Endothelial cell of umbilical vein (primary cell): ENCODE measurements around the gene CEP78. TPM values are rescaled to one million over a fixed set of nuclear protein-coding genes. Genes with fewer than 3 reads are reported as not detected.
"Not testable (repeated sequence)": the region's sequence is repeated elsewhere in the genome, so short reads cannot be mapped to it uniquely, and the experiment has no call there.

ENCODE experiments used
- BruUV-seq: library from RNA; stranded (reverse); fragments of 400-500 nt; replicated peaks from 2 replicates; lab custom pipeline; 2021; lab: Mats Ljungman, UMichigan
- CTCF ChIA-PET: fragments of 300-600, 350-600 bp; sonication (Branson Sonifier 250); formaldehyde crosslinking; loops from one replicate; lab custom pipeline; 2021; ENCODE audit warnings: antibody characterized with exemption, inconsistent platforms; lab: Charles Lee
- POLR2A ChIA-PET: fragments of 300-600, 350-600 bp; sonication (Branson Sonifier 250); formaldehyde crosslinking; loops from one replicate; lab custom pipeline; 2021; ENCODE audit warnings: antibody characterized with exemption, inconsistent platforms; lab: Charles Lee
- DNase-seq: peaks from one replicate; pipeline ENCODE4 v3.0.0-alpha.2; 2011; ENCODE audit warnings: low read depth, low spot score
- FAIRE-seq: peaks from 2 replicates; lab custom pipeline; 2011; peaks lifted over from hg19 to GRCh38; lab: Jason Lieb, UNC
- H2AFZ ChIP-seq: 2 replicates; pipeline ENCODE4 v1.6.0; 2012; ENCODE audit warnings: low read depth, low read length, control low read depth, inconsistent platforms
- H3K27ac ChIP-seq: 2 replicates; pipeline ENCODE4 v1.5.1; 2011; ENCODE audit warnings: low read depth, mild to moderate bottlenecking, control low read depth, low read length, moderate library complexity; ENCODE audit not compliant: insufficient read depth
- H3K27me3 ChIP-seq, 2 experiments: 2 replicates each; pipeline versions ENCODE4 v1.6.0 to v1.6.1; 2011; ENCODE audit warnings: low read length in 2 of 2, mixed read lengths in 1 of 2; ENCODE audit not compliant: control insufficient read depth in 2 of 2, insufficient read depth in 2 of 2
- H3K36me3 ChIP-seq, 2 experiments: 2 replicates in 1 of 2; 3 replicates in 1 of 2; pipeline ENCODE4 v1.5.1; 2011; ENCODE audit warnings: low read length in 2 of 2, mild to moderate bottlenecking in 1 of 2, moderate library complexity in 1 of 2; ENCODE audit not compliant: control insufficient read depth in 2 of 2, insufficient read depth in 2 of 2; ENCODE audit errors: extremely low read depth in 1 of 2
- H3K4me1 ChIP-seq: 3 replicates; pipeline ENCODE4 v1.5.1; 2011; ENCODE audit warnings: mild to moderate bottlenecking, low read length; ENCODE audit not compliant: control insufficient read depth, insufficient read depth; ENCODE audit errors: extremely low read depth
- H3K4me2 ChIP-seq: 2 replicates; pipeline ENCODE4 v1.6.1; 2011; ENCODE audit warnings: low read length, control low read depth, mixed read lengths; ENCODE audit not compliant: insufficient read depth
- H3K4me3 ChIP-seq, 3 experiments: fragments of 200-600 bp in 1 of 3; sonication (generic), shearing (Covaris generic) in 1 of 3; replicated peaks in 1 of 3; 2 replicates each; pipeline ENCODE4 v1.5.1; 2011 to 2016; ENCODE audit warnings: control low read depth in 3 of 3, low read length in 3 of 3, mild to moderate bottlenecking in 2 of 3, inconsistent platforms in 1 of 3, low read depth in 1 of 3, moderate library complexity in 1 of 3; ENCODE audit not compliant: insufficient read depth in 1 of 3
- H3K79me2 ChIP-seq: 2 replicates; pipeline ENCODE4 v1.6.0; 2012; ENCODE audit warnings: low read length, inconsistent platforms; ENCODE audit not compliant: control insufficient read depth, insufficient read depth
- H3K9ac ChIP-seq: replicated peaks from 2 replicates; pipeline ENCODE3; 2011; ENCODE audit warnings: low read length, control low read depth; ENCODE audit not compliant: insufficient read depth; ENCODE audit errors: extremely low read depth
- H3K9me1 ChIP-seq: replicated peaks from 3 replicates; pipeline ENCODE4 v1.6.0; 2011; ENCODE audit warnings: mild to moderate bottlenecking, low read length; ENCODE audit not compliant: control insufficient read depth, insufficient read depth; ENCODE audit errors: extremely low read depth
- H3K9me3 ChIP-seq: replicated peaks from 2 replicates; pipeline ENCODE4 v1.5.1; 2012; ENCODE audit warnings: low read length, inconsistent platforms; ENCODE audit not compliant: control insufficient read depth, insufficient read depth
- H4K20me1 ChIP-seq: replicated peaks from 2 replicates; pipeline ENCODE3; 2011; ENCODE audit warnings: mild to moderate bottlenecking, low read length; ENCODE audit not compliant: control insufficient read depth, insufficient read depth; ENCODE audit errors: extremely low read depth
- CTCF ChIP-seq, 2 donors: IDR thresholded peaks; 1 replicate in 1 of 2; 2 replicates in 1 of 2; pipeline ENCODE4 v1.5.1; 2011; ENCODE audit warnings: low read length in 2 of 2, mild to moderate bottlenecking in 2 of 2, moderate library complexity in 2 of 2, control low read depth in 1 of 2, inconsistent platforms in 1 of 2, low read depth in 1 of 2; ENCODE audit not compliant: insufficient read depth in 1 of 2; ENCODE audit errors: extremely low read depth in 1 of 2
- EZH2 ChIP-seq: IDR thresholded peaks from 2 replicates; pipeline ENCODE4 v1.6.1; 2012; ENCODE audit warnings: borderline replicate concordance, low read depth, mild to moderate bottlenecking, moderate library complexity, low read length, inconsistent platforms; ENCODE audit not compliant: severe bottlenecking
- FOS ChIP-seq: IDR thresholded peaks from 2 replicates; pipeline ENCODE4 v1.6.1; 2011; ENCODE audit warnings: mild to moderate bottlenecking, low read length, moderate library complexity, borderline replicate concordance; ENCODE audit not compliant: insufficient read depth
- GATA2 ChIP-seq: IDR thresholded peaks from 2 replicates; pipeline ENCODE4 v1.7.0; 2011; ENCODE audit warnings: low read depth, mild to moderate bottlenecking, moderate library complexity, mixed read lengths, low read length; ENCODE audit not compliant: insufficient read length, insufficient read depth
- JUN ChIP-seq: IDR thresholded peaks from 2 replicates; pipeline ENCODE4 v1.6.1; 2011; ENCODE audit warnings: borderline replicate concordance, low read depth; ENCODE audit not compliant: insufficient read length, insufficient read depth
- MYC ChIP-seq: IDR thresholded peaks from one replicate; pipeline ENCODE4 v1.6.1; 2011; ENCODE audit warnings: mild to moderate bottlenecking, low read depth, low read length
- POLR2A ChIP-seq: IDR thresholded peaks from 2 replicates; pipeline ENCODE4 v1.6.1; 2012; ENCODE audit warnings: low read depth, mild to moderate bottlenecking, control low read depth, low read length
- POLR2AphosphoS5 ChIP-seq: IDR thresholded peaks from 2 replicates; pipeline ENCODE4 v1.6.1; 2012; ENCODE audit warnings: low read depth, mild to moderate bottlenecking, control low read depth, low read length, moderate library complexity; ENCODE audit not compliant: insufficient read depth
- dilution Hi-C: fragments of 300-500 bp; cut with MboI; formaldehyde crosslinking; loops from one replicate; pipeline ENCODE4 v1.15.0; 2019; ENCODE audit warnings: low sequenced_read_pairs; ENCODE audit not compliant: extremely low pct_ligation_motif_present
- intact Hi-C: fragments of 100-400 bp; cut with micrococcal nuclease; formaldehyde crosslinking; loops from one replicate; pipeline ENCODE4 v1.10.0; 2022
- polyA plus RNA-seq, 4 experiments: library from polyadenylated mRNA; depleted of rRNA in 3 of 4; stranded (reverse) in 3 of 4; unstranded in 1 of 4; fragments of >200 nt; gene quantifications; 2 replicates each; pipeline versions ENCODE4 v1.2.1 to v1.2.3, GENCODE V29; 2011 to 2012; ENCODE audit warnings: missing spikeins in 1 of 4
- total RNA-seq: library from RNA; stranded (reverse); gene quantifications from 2 replicates; pipeline ENCODE4 v1.2.3, GENCODE V29; 2021
- TF ChIP-seq, protein P1 (sequence below): IDR thresholded peaks from 2 replicates; pipeline ENCODE4 v1.6.1; 2011; ENCODE audit not compliant: insufficient read depth, insufficient read length

CEP78 gene
- total and polyA plus RNA-seq, 2 donors (not counting 3 experiments of a cell fraction or from before 2014, with no cell fraction given) = 6.5 to 35.9 TPM

DNA sequence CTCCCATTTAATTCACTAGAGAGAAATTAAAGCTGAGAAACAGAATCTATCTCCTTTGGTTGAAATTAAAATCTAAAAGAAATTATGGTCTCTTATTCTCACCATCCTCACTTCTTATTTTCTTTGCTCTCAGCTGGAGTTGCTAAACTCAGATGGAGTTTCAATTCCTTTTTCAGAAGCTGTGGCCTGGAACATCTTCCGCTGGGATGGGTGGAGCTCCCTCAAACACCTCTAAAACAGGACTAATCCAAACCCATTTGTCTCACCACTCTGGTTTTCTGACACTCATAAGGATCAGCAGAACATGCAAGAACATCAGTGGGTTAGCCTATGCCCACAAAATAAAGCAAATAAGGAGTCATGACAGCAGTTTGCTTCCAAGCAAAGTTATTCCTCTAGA, 39.6 kb upstream of the CEP78 start:
- intact Hi-C loops (no loop called here), dilution Hi-C loops (no loop called here)
- ChIA-PET CTCF (interaction anchor here (1.2 to 1.3 kb wide), 2 partner anchors 46 to 219 kb away, joined by 3 to 4 read pairs; no protein-coding TSS in a partner anchor), POLR2A (no interaction called here)
- TF ChIP-seq MYC (no peak), POLR2A (no peak), FOS (no peak), GATA2 (no peak), POLR2AphosphoS5 (no peak), CTCF (IDR thresholded peaks at IDR 0.05; ENCODE audit: extremely low read depth in 1 of 2, insufficient read depth in 1 of 2, low read depth in 1 of 2, low read length in 2 of 2) (no peak), JUN (no peak), EZH2 (no peak)
- TF ChIP-seq, protein P1, sequence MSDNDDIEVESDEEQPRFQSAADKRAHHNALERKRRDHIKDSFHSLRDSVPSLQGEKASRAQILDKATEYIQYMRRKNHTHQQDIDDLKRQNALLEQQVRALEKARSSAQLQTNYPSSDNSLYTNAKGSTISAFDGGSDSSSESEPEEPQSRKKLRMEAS = no peak
- Histone ChIP-seq H2AFZ (no peak overlapping the region), H3K9me3 (no peaks in the 10 kb centered on the region), H3K36me3 (no peaks in the 10 kb centered on the region), H3K27me3 (no peaks in the 10 kb centered on the region), H4K20me1 (no peaks in the 10 kb centered on the region), H3K4me1 (no peaks in the 10 kb centered on the region), H3K4me3 (no peak overlapping the region), H3K27ac (no peak overlapping the region), H3K9ac (no peak overlapping the region), H3K79me2 (no peaks in the 10 kb centered on the region), H3K4me2 (no peak overlapping the region), H3K9me1 (no peaks in the 10 kb centered on the region)
- FAIRE-seq = no peak
- BruUV-seq = no TSS peak
- DNase-seq = no peak

DNA sequence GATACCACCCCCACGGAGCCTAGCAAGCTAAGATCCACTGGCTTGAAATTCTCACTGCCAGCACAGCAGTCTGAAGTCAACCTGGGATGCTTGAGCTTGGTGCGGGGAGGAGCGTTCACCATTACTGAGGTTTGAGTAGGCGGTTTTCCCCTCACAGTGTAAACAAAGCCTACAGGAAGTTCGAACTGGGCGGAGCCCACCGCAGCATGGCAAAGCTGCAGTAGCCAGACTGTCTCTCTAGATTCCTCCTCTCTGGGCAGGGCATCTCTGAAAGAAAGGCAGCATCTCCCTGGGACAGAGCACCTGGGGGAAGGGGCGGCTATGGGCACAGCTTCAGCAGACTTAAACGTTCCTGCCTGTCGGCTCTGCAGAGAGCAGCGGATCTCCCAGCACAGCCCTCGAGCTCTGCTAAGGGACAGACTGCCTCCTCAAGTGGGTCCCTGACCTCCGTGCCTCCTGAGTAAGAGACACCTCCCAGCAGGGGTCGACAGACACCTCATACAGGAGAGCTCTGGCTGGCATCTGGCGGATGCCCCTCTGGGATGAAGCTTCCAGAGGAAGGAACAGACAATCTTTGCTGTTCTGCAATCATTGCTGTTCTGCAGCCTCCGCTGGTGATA, 34.6 kb upstream of the CEP78 start:
- H3K9me3 ChIP-seq, H3K9me1 ChIP-seq, POLR2A ChIA-PET, H3K36me3 ChIP-seq, H3K4me2 ChIP-seq, H3K4me3 ChIP-seq, H3K27me3 ChIP-seq, H3K9ac ChIP-seq, H3K27ac ChIP-seq, H3K4me1 ChIP-seq, FAIRE-seq, H4K20me1 ChIP-seq, dilution Hi-C loops, H3K79me2 ChIP-seq, BruUV-seq: not testable (repeated sequence)
- intact Hi-C loops = loop anchor here (10.0 kb wide), 1 partner anchor 686 kb away; no protein-coding TSS in a partner anchor
- peak overlapping the region; percentile 66 for H2AFZ ChIP-seq
- peak; percentile 24 for DNase-seq
- CTCF ChIA-PET = interaction anchor here (0.6 kb wide), 1 partner anchor 802 kb away, joined by 3 read pairs; no protein-coding TSS in a partner anchor
